Muscle layer of duodenum (tissue), 2 donors: ENCODE data around the gene TSFM.
A peak's percentile ranks its signal among the peaks of the same experiment; 100 is the strongest.

Source experiments
- H3K27ac ChIP-seq: one replicate; pipeline ENCODE4 v1.7.0; 2013; ENCODE audit warnings: mild to moderate bottlenecking, low read length
- H3K27me3 ChIP-seq: one replicate; pipeline ENCODE4 v1.7.0; 2013; ENCODE audit warnings: low read depth, mild to moderate bottlenecking, control low read depth, low read length
- H3K36me3 ChIP-seq, 2 donors: one replicate each; pipeline ENCODE4 v1.7.0; 2013; ENCODE audit warnings: low read length in 2 of 2, control low read depth in 1 of 2, mild to moderate bottlenecking in 1 of 2; ENCODE audit not compliant: insufficient read depth in 2 of 2, control insufficient read depth in 1 of 2
- H3K4me1 ChIP-seq, 2 donors: one replicate each; pipeline ENCODE4 v1.7.0; 2013; ENCODE audit warnings: low read length in 2 of 2, mild to moderate bottlenecking in 2 of 2, control low read depth in 1 of 2, moderate library complexity in 1 of 2; ENCODE audit not compliant: insufficient read depth in 2 of 2, control insufficient read depth in 1 of 2
- H3K4me3 ChIP-seq, 2 donors: one replicate each; pipeline ENCODE4 v1.7.0; 2013; ENCODE audit warnings: low read length in 2 of 2, low read depth in 1 of 2, mild to moderate bottlenecking in 1 of 2
- H3K9me3 ChIP-seq, 2 donors: one replicate each; pipeline ENCODE4 v1.7.0; 2013; ENCODE audit warnings: low read length in 2 of 2, control low read depth in 1 of 2, mild to moderate bottlenecking in 1 of 2; ENCODE audit not compliant: control insufficient read depth in 1 of 2
- donor health status: healthy.

TSFM gene

DNA sequence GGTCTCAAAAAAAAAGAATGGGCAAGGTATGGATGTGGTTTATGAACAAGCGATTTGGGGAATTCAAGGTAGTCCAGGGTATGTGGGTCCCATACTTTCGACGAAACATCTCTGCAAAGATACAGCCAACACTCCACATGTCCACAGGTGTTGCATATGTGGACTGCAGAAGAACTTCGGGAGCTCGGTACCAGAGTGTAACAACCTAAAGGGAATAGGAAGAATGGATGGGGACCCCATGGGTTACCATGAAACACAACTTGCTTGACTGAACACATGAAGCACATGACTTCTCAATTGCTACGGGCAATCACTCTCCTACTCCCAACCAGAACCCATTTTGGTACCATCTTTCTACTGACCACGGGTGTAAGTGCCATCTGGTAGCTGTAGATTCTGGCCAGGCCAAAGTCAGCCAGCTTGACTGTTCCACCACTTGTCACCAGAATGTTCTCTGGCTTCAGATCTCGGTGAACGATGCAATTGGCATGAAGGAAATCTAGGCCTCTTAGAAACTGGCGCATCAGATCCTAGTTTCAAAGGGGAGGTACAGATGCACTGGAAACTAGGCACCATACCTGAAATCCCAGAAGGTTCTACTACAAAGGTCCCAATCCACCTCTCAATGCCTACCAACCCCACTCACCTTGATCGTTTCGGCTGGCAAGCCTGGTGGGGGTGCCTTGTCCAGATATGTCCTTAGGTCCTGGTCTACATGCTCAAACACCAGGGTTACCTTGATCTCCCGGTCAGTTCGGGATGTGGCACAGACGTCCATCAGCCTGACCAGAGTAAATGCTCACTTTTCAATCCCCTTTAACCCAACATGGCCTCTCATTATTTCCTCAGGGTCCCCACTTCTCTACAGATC, 31.8 kb upstream of the TSFM start:
- Histone ChIP-seq H3K36me3 (peaks cover 19 to 39% of the 10 kb centered on the region in 2 donors), H3K4me1 (peaks cover 21 to 29% of the 10 kb centered on the region in 2 donors), H3K4me3 (peak overlapping the region; percentile 83 to 91), H3K27ac (peak overlapping the region; percentile 90), H3K9me3 (no peaks in the 10 kb centered on the region), H3K27me3 (no peaks in the 10 kb centered on the region)

DNA sequence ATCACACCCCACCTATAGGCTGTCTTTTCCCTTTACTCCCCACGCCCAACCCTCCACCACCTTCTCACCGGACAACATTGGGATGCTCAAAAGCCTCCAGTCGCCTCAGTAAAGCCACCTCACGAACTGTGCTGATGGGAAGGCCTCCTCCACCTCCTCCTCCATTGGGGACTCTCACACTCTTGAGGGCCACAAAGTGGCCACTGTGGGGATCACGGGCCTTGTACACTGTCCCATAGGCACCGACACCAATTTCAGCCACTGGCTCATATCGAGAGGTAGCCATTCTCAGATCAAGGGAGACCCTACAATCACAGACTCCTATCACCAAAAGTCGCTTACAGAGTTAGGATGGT, 31.2 kb upstream of the TSFM start:
- Histone ChIP-seq H3K27me3 (no peaks in the 10 kb centered on the region), H3K4me3 (peak overlapping the region; percentile 83 to 91)

DNA sequence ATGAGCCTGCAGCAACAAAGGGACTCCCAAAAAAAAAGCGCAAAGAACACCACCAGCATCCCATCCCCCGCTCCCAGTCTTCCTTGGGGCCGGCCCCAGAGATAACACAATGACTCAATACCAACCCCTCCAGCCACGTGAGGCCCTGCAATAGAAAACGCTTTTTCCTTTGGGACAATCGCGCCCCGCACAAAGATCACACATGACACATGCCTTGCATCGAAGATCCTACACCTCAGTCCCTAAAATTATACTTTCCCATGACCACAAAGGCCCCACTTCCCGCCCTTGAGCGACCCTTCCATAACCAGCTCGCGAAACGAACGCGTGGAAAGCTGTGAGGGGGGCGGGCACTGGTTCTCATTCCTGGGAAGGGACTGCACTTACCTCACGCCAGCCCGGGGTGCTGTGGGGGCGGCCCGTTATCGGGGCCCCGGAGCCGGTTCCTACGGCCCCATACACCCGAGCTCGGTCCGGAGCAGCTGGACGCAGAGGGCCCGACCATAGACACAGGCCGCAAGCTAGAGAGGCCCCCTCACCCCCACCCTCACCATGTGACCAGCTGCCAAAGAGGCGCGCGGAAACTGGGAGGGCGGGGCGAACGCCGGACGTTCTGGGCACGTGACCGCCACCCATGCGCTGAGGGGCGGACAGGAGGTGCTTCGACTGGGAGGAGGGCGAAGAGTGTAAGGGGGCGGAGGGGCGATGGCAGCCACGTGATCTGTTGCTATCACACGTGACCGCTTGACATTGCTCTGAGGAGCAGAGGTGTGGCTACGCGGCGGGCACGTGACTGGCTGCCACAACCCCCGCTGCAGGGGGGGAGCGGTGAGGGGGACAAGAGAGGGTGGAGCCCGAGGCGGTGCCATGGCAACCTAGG, 30.6 kb upstream of the TSFM start, which contains the start of gene CDK4:
Gene CDK4 (minus strand): TSS at position 523 of the 880 bp plus-strand sequence. CDS start 593 bp downstream, outside the sequence.
- Histone ChIP-seq H3K4me3 (peak within 1 kb of the TSS; percentile 83 to 91), H3K36me3 (peaks cover 12 to 32% of the 10 kb centered on the region in 2 donors), H3K9me3 (no peaks in the 10 kb centered on the region), H3K27me3 (no peaks in the 10 kb centered on the region), H3K4me1 (peaks cover 16 to 38% of the 10 kb centered on the region in 2 donors), H3K27ac (peak within 1 kb of the TSS; percentile 90)

More for the DNA sequence above, 31.2 kb upstream of the TSFM start:
- Histone ChIP-seq H3K9me3 (no peaks in the 10 kb centered on the region), H3K36me3 (peaks cover 19 to 38% of the 10 kb centered on the region in 2 donors), H3K4me1 (peaks cover 16 to 32% of the 10 kb centered on the region in 2 donors), H3K27ac (peak overlapping the region; percentile 90)

- H3K36me3 ChIP-seq = peaks cover 8 to 30% of the 10 kb centered on the region in 2 donors
- no peaks in the 10 kb centered on the region for H3K9me3 ChIP-seq
- peak overlapping the region; percentile 43 to 83 for H3K4me3 ChIP-seq
- H3K4me1 ChIP-seq = peaks cover 16 to 38% of the 10 kb centered on the region in 2 donors
- no peaks in the 10 kb centered on the region for H3K27me3 ChIP-seq
- H3K27ac ChIP-seq = peak overlapping the region; percentile 53
These were observed 30.0 kb upstream of the TSFM start for GRCh38 chr12:57752668-57753000.

DNA sequence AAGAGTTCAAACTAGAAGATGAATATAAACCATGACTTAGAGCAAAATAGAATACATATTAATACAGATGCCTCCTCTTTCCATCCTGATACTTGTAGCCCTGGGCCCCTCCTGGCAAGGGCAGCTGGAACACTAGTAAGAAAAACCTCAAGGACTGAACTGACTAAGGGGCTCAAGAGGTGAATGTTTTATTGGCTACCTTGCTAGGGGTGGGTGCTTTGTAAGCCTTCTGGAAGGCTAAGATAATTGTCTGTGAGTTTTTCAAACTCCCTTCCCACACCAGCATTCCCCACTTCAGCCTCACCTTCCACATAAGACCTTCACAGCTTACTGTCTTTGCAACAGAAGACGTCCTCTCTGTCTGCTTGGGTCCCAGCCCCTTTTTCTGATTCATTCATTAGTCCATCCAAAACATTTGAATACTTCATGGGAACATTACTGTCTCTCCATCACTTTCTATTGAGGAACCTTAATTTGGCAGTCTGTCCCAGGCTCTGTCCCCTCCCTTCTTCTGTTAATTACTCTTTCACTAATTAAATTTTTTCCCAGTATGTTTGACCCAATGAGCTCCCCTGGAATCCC, 28.7 kb upstream of the TSFM start:
- Histone ChIP-seq H3K36me3 (peaks cover 16 to 31% of the 10 kb centered on the region in 2 donors), H3K4me3 (peak overlapping the region in 1 of 2 donors; percentile 72), H3K4me1 (peaks cover 16 to 38% of the 10 kb centered on the region in 2 donors), H3K9me3 (no peaks in the 10 kb centered on the region), H3K27me3 (no peaks in the 10 kb centered on the region), H3K27ac (no peak overlapping the region)

- Histone ChIP-seq H3K27me3 (no peaks in the 10 kb centered on the region), H3K27ac (no peak within 1 kb of the TSS), H3K4me3 (peak within 1 kb of the TSS; percentile 63 to 72), H3K36me3 (peaks cover 10 to 31% of the 10 kb centered on the region in 2 donors), H3K4me1 (peaks cover 16 to 38% of the 10 kb centered on the region in 2 donors), H3K9me3 (no peaks in the 10 kb centered on the region)
These were observed 28.0 kb upstream of the TSFM start, which contains the start of gene MARCHF9 for GRCh38 chr12:57754411-57755193. Gene MARCHF9, plus strand, starts transcription at chr12:57755103. Its CDS starts 426 bp downstream, at chr12:57755529.

DNA sequence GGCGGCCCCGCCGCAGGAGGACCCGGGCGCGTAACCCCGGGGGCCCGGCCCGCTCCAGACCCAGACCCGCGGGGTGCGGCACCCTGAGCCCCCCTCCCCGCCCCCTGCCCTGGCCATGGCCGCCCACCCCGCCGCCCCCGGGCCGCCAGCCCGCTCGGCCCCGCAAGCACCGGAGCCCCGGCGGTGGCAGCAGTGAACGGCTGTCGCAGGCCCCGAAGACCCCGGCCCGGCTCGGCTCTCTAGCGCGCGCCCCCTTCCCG, 27.5 kb upstream of the TSFM start:
- Histone ChIP-seq H3K27me3 (no peaks in the 10 kb centered on the region), H3K9me3 (no peaks in the 10 kb centered on the region), H3K27ac (no peak overlapping the region), H3K4me1 (peaks cover 16 to 38% of the 10 kb centered on the region in 2 donors), H3K36me3 (peaks cover 10 to 30% of the 10 kb centered on the region in 2 donors), H3K4me3 (peak overlapping the region in 1 of 2 donors; percentile 72)

DNA sequence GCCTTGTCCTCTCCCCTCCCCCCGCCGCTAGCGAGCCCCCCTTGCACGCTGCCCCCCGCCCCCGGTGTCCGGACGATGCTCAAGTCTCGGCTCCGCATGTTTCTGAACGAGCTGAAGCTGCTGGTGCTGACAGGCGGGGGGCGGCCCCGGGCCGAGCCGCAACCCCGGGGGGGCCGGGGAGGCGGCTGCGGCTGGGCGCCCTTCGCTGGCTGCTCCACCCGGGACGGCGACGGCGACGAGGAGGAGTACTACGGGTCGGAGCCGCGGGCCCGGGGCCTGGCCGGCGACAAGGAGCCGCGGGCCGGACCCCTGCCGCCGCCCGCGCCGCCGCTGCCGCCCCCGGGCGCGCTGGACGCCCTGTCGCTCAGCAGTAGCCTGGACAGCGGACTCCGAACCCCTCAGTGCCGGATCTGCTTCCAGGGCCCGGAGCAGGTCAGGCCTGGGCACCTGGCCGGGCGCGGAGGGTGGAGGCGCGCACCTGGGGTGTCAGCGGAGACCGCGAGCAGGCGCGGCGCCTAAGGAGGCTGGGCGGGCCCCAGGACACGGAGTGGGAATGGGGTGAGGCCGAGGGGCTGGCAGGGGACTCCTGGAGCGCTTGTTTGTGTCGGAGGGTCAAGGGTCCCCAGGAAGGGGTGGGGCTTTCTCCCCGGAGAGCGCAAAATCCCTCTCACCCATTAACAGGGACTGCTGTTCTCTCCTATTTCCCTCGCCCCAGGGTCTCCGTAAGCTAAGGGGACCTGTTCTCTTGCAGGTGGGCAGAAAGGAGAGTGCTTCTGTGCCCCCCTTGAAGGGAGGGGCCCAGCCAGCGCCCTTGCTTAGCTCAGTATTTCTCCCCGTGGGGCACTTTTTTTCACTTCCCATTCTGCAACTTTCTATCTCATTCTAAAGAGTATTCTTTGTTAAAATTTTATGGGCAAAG, 26.9 kb upstream of the TSFM start:
- Histone ChIP-seq H3K27ac (no peak overlapping the region), H3K4me1 (peaks cover 16 to 35% of the 10 kb centered on the region in 2 donors), H3K36me3 (peaks cover 10 to 24% of the 10 kb centered on the region in 2 donors), H3K4me3 (peak overlapping the region; percentile 60 to 72), H3K9me3 (no peaks in the 10 kb centered on the region), H3K27me3 (no peaks in the 10 kb centered on the region)

- no peaks in the 10 kb centered on the region for H3K9me3 ChIP-seq
- peaks cover 10 to 23% of the 10 kb centered on the region in 2 donors for H3K36me3 ChIP-seq
- peak overlapping the region in 1 of 2 donors; percentile 60 for H3K4me3 ChIP-seq
- peaks cover 9 to 26% of the 10 kb centered on the region in 2 donors for H3K4me1 ChIP-seq
- H3K27ac ChIP-seq = no peak overlapping the region
- no peaks in the 10 kb centered on the region for H3K27me3 ChIP-seq
These were observed 25.9 kb upstream of the TSFM start for GRCh38 chr12:57756406-57757341.
